IgD-negative memory B cell (primary cell): Measurements from ENCODE around the gene GADD45A. TPM values are rescaled to one million over a fixed set of nuclear protein-coding genes. Genes with fewer than 3 reads are reported as not detected.
"Not testable (repeated sequence)": the region's sequence is repeated elsewhere in the genome, so short reads cannot be mapped to it uniquely, and the experiment has no call there.

Experiments
- H3K27ac Mint-ChIP-seq, 3 donors: one replicate each; pipeline ENCODE4 v1.8.0; 2020 to 2022; ENCODE audit warnings: mild to moderate bottlenecking in 3 of 3, mixed read lengths in 3 of 3, moderate library complexity in 1 of 3
- H3K27me3 Mint-ChIP-seq: one replicate; pipeline ENCODE4 v1.8.0; 2021; ENCODE audit warnings: mixed read lengths
- H3K36me3 Mint-ChIP-seq: one replicate; pipeline ENCODE4 v1.8.0; 2020; ENCODE audit warnings: mild to moderate bottlenecking, mixed read lengths
- H3K4me1 Mint-ChIP-seq, 3 donors: one replicate each; pipeline ENCODE4 v1.8.0; 2020 to 2022; ENCODE audit warnings: mixed read lengths in 3 of 3, mild to moderate bottlenecking in 1 of 3
- H3K4me3 Mint-ChIP-seq, 4 donors: one replicate each; pipeline ENCODE4 v1.8.0; 2020 to 2022; ENCODE audit warnings: mild to moderate bottlenecking in 4 of 4, mixed read lengths in 4 of 4, moderate library complexity in 3 of 4
- H3K9me3 Mint-ChIP-seq, 3 donors: one replicate each; pipeline ENCODE4 v1.8.0; 2020 to 2021; ENCODE audit warnings: mixed read lengths in 3 of 3, mild to moderate bottlenecking in 1 of 3
- polyA plus RNA-seq: library from polyadenylated mRNA; unstranded; fragments of 300-500 nt; fragmentation: Illumina TruSeq; gene quantifications from one replicate; pipeline ENCODE4 v1.2.3, GENCODE V29; 2021

GADD45A gene
- polyA plus RNA-seq, 1 donor from 2014 or later, result 21.0 TPM

GRCh38 chr1:67655581-67655980, 29.4 kb upstream of the GADD45A start:
- peaks cover 10% of the 10 kb centered on the region for H3K27me3 Mint-ChIP-seq
- H3K27ac Mint-ChIP-seq, result no peak overlapping the region
- no peaks in the 10 kb centered on the region for H3K4me1 Mint-ChIP-seq
- no peaks in the 10 kb centered on the region for H3K9me3 Mint-ChIP-seq
- no peak overlapping the region for H3K4me3 Mint-ChIP-seq
- no peaks in the 10 kb centered on the region for H3K36me3 Mint-ChIP-seq

DNA sequence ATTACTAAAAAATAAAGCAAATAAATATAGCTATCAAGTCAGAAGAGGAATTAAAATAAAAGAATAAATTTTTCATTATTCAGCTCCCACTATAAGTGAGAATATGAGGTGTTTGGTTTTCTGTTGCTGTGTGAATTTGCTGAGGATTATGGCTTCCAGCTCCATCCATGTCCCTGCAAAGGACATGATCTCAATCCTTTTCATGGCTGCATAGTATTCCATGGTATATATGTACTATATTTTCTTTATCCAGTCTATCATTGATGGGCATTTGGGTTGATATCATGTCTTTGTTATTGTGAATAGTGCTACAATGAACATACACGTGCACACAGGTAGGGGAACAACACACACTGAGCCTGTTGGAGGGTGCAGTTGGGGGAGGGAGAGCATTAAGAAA, 27.8 kb upstream of the GADD45A start:
- not testable (repeated sequence) for H3K27ac Mint-ChIP-seq, H3K9me3 Mint-ChIP-seq, H3K36me3 Mint-ChIP-seq, H3K4me1 Mint-ChIP-seq, H3K4me3 Mint-ChIP-seq
- peaks cover 10% of the 10 kb centered on the region for H3K27me3 Mint-ChIP-seq

DNA sequence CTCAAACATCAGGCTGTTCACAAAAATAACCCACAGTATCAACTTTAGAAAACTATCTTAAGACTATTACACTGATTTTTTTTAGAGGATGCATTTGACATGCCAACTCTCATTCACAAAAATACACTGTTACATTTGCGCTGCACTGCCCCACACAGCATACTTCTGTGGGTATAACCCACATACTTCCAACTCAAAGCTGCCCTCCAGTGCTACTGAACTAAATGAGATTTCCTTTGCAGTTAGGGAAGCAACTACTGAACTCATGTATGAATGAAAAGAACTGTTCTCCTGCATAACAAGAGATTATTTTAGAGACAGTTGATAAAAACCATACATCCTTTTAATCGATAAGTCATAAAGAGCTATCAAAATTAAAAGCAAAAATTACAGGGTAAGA, 25.8 kb upstream of the GADD45A start:
- no peaks in the 10 kb centered on the region for H3K36me3 Mint-ChIP-seq
- H3K9me3 Mint-ChIP-seq, result no peaks in the 10 kb centered on the region
- H3K4me1 Mint-ChIP-seq, result peaks cover 0 to 2% (median 0%) of the 10 kb centered on the region in 3 donors
- H3K27ac Mint-ChIP-seq, result no peak overlapping the region
- peaks cover 10% of the 10 kb centered on the region for H3K27me3 Mint-ChIP-seq
- H3K4me3 Mint-ChIP-seq, result no peak overlapping the region

- Mint-ChIP-seq H3K27ac (no peak overlapping the region), H3K9me3 (peaks cover 0 to 2% (median 0%) of the 10 kb centered on the region in 3 donors), H3K4me1 (peaks cover 0 to 2% (median 0%) of the 10 kb centered on the region in 3 donors), H3K27me3 (peaks cover 16% of the 10 kb centered on the region), H3K36me3 (no peaks in the 10 kb centered on the region), H3K4me3 (no peak overlapping the region)
Measured at GRCh38 chr1:67662884-67663283, 22.1 kb upstream of the GADD45A start.

GRCh38 chr1:67664048-67664447, 21.0 kb upstream of the GADD45A start:
- Mint-ChIP-seq H3K4me3 (no peak overlapping the region), H3K36me3 (no peaks in the 10 kb centered on the region), H3K9me3 (peaks cover 0 to 2% (median 0%) of the 10 kb centered on the region in 3 donors), H3K27ac (no peak overlapping the region), H3K27me3 (peaks cover 13% of the 10 kb centered on the region), H3K4me1 (peaks cover 0 to 2% (median 0%) of the 10 kb centered on the region in 3 donors)

DNA sequence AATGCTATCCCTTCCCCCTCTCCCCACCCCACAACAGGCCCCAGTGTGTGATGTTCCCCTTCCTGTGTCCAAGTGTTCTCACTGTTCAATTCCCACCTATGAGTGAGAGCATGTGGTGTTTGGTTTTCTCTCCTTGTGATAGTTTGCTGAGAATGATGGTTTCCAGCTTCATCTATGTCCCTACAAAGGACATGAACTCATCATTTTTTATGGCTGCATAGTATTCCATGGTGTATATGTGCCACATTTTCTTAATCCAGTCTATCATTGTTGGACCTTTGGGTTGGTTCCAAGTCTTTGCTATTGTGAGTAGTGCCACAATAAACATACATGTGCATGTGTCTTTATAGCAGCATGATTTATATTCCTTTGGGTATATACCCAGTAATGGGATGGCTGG, 19.7 kb upstream of the GADD45A start:
- peak overlapping the region in 1 of 4 donors; percentile 39 for H3K4me3 Mint-ChIP-seq

DNA sequence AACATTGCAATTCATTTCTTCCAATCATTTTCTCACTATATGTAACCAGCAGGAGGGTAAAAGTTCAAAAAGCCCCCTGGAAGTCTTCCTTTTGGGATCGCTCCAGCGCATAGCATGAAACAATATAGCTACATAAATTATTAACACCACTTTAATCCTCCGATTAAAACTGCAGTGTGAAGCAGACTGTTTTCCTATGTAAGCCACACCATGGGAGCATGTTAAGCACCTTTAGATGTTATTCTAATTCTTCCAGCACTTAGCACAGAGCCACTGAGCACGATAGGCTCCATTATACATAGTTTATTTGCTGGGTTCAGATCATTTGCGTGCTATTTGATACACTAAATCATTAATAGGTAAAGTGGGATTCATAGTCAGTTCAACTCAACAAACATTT, 18.4 kb upstream of the GADD45A start:
- no peak overlapping the region for H3K27ac Mint-ChIP-seq
- H3K4me1 Mint-ChIP-seq, result peaks cover 0 to 2% (median 0%) of the 10 kb centered on the region in 3 donors
- peaks cover 13% of the 10 kb centered on the region for H3K27me3 Mint-ChIP-seq
- peaks cover 0 to 2% (median 0%) of the 10 kb centered on the region in 3 donors for H3K9me3 Mint-ChIP-seq
- H3K4me3 Mint-ChIP-seq, result no peak overlapping the region
- H3K36me3 Mint-ChIP-seq, result no peaks in the 10 kb centered on the region

More for the DNA sequence above, 19.7 kb upstream of the GADD45A start:
- not testable (repeated sequence) for H3K36me3 Mint-ChIP-seq, H3K9me3 Mint-ChIP-seq, H3K27ac Mint-ChIP-seq, H3K4me1 Mint-ChIP-seq
- peaks cover 12% of the 10 kb centered on the region for H3K27me3 Mint-ChIP-seq

DNA sequence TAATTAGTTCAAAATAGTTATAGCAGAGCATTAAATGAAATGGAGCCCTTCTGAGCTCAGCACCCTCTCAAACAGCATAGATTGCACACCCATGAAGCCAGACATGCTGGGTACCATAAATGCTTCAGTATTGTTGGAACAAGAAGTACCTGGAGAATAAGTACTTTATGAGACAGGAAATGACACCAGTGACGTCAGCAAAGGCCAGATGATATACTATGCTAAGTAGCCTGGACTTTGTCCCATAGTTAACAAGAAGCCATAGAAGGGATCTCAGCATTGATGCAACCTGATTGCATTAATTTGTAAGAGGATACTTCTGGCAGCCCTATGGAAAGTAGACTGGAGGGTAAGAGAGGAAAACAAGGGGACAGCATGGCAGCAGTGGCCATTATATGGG, 16.3 kb upstream of the GADD45A start:
- H3K4me1 Mint-ChIP-seq, result peaks cover 0 to 2% (median 0%) of the 10 kb centered on the region in 3 donors
- peak overlapping the region in 1 of 3 donors; percentile 83 for H3K27ac Mint-ChIP-seq
- H3K9me3 Mint-ChIP-seq, result peaks cover 0 to 2% (median 0%) of the 10 kb centered on the region in 3 donors
- H3K27me3 Mint-ChIP-seq, result peaks cover 14% of the 10 kb centered on the region
- H3K36me3 Mint-ChIP-seq, result no peaks in the 10 kb centered on the region
- H3K4me3 Mint-ChIP-seq, result no peak overlapping the region

DNA sequence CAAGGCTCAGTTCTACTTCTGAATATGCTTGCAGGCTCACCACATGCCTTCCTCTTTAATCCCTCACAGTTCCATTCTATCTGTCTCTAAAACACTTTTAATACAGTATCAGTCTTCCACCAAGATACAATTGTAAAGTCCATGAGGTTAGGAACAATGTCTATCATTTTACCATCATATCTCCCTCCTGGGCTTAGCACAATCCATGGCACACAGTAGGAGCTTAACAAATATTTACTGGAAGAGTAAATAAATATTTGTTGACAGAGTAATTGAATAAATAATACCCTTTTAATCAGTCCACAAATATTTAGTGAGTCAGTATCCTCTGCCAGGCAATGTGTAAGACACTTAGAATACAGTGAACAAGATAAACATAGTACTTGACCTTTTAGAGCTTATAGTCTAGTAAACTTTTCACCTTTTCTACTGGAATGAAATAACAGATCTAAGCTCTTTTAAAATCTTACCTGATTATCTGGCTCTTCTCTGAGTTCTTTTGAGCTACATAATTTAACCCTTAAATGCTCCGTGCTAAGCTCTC, 12.7 kb upstream of the GADD45A start:
- peaks cover 0 to 6% (median 0%) of the 10 kb centered on the region in 3 donors for H3K4me1 Mint-ChIP-seq
- H3K36me3 Mint-ChIP-seq, result no peaks in the 10 kb centered on the region
- H3K4me3 Mint-ChIP-seq, result no peak overlapping the region
- no peak overlapping the region for H3K27ac Mint-ChIP-seq
- H3K9me3 Mint-ChIP-seq, result no peaks in the 10 kb centered on the region
- H3K27me3 Mint-ChIP-seq, result peaks cover 18% of the 10 kb centered on the region

GRCh38 chr1:67673468-67674201, 11.4 kb upstream of the GADD45A start:
- peaks cover 0 to 6% (median 0%) of the 10 kb centered on the region in 3 donors for H3K4me1 Mint-ChIP-seq
- H3K27ac Mint-ChIP-seq, result peak overlapping the region in 1 of 3 donors; percentile 68
- H3K9me3 Mint-ChIP-seq, result no peaks in the 10 kb centered on the region

GRCh38 chr1:67674260-67675011, 10.6 kb upstream of the GADD45A start:
- H3K4me1 Mint-ChIP-seq, result peaks cover 0 to 6% (median 0%) of the 10 kb centered on the region in 3 donors
- no peak overlapping the region for H3K4me3 Mint-ChIP-seq
- no peaks in the 10 kb centered on the region for H3K36me3 Mint-ChIP-seq
- H3K9me3 Mint-ChIP-seq, result no peaks in the 10 kb centered on the region
- H3K27me3 Mint-ChIP-seq, result peaks cover 15% of the 10 kb centered on the region
- no peak overlapping the region for H3K27ac Mint-ChIP-seq

More at GRCh38 chr1:67673468-67674201, 11.4 kb upstream of the GADD45A start:
- Mint-ChIP-seq H3K4me3 (no peak overlapping the region), H3K36me3 (no peaks in the 10 kb centered on the region), H3K27me3 (peaks cover 16% of the 10 kb centered on the region)

DNA sequence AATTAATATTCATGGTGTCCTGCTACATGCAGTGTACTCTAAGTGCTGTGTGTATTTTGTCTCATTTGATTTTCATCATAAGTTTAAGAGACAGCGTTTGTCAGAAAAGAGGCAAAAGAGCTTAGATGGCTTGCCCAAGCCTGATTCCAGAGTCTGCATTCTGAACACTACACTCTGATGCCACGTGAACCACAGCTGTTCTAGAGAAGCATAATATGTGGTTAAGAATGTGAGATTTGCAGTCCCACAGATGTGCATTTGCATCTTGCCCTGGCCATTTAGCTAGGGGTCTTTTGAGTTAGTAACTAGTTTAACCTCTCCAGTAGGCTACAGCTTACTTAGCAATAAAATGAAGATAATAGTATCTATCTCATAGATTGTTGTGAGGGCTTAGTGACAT, 9.2 kb upstream of the GADD45A start:
- no peak overlapping the region for H3K4me3 Mint-ChIP-seq
- no peak overlapping the region for H3K27ac Mint-ChIP-seq
- H3K27me3 Mint-ChIP-seq, result peaks cover 12% of the 10 kb centered on the region
- no peaks in the 10 kb centered on the region for H3K36me3 Mint-ChIP-seq
- peaks cover 0 to 6% (median 5%) of the 10 kb centered on the region in 3 donors for H3K4me1 Mint-ChIP-seq
- H3K9me3 Mint-ChIP-seq, result no peaks in the 10 kb centered on the region

GRCh38 chr1:67676287-67676686, 8.7 kb upstream of the GADD45A start:
- Mint-ChIP-seq H3K4me1 (peaks cover 0 to 6% (median 5%) of the 10 kb centered on the region in 3 donors), H3K9me3 (no peaks in the 10 kb centered on the region), H3K27me3 (peaks cover 12% of the 10 kb centered on the region), H3K27ac (no peak overlapping the region), H3K4me3 (no peak overlapping the region), H3K36me3 (no peaks in the 10 kb centered on the region)

DNA sequence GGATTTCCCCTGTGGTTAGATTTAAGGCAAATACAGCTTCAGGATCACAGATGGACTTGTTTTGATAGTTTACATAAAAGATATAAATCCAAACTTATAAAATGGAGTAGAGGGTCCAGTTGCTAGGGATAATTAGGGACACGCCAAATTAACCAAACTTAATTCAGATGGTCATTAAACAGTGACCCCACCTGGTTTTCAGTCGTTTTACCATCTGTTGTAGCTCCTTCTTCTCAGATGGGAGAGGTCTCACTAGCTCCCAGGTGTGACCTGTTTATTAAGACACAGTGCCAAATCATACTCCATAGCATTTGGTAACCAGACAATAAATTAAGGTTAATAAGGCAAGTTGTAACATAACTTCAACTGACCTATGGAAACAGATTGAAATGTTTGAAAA, 8.1 kb upstream of the GADD45A start:
- Mint-ChIP-seq H3K9me3 (no peaks in the 10 kb centered on the region), H3K4me1 (peaks cover 0 to 6% (median 5%) of the 10 kb centered on the region in 3 donors), H3K27ac (no peak overlapping the region), H3K4me3 (no peak overlapping the region), H3K36me3 (no peaks in the 10 kb centered on the region), H3K27me3 (peaks cover 10% of the 10 kb centered on the region)

DNA sequence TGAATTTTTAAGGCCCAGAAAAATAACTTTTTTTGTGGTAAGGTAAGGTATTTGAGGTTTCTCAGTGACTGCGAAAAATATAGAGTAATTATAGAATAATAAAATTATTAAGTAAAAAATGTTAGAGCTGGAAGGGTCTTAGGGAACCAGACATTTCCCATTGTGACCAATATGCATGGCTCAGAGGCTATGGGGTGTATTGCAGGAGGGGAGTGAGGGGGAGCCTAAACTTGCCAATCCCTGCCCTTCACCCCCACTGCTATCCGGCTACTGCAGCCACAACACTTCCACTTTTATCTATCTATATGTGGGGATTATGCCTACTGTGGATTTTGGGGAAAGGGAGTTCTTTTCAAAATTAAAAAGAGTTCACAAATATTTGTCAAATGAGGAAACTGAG, 7.6 kb upstream of the GADD45A start:
- peaks cover 9% of the 10 kb centered on the region for H3K27me3 Mint-ChIP-seq
- H3K4me3 Mint-ChIP-seq, result no peak overlapping the region
- no peak overlapping the region for H3K27ac Mint-ChIP-seq
- H3K4me1 Mint-ChIP-seq, result peaks cover 0 to 6% (median 5%) of the 10 kb centered on the region in 3 donors
- no peaks in the 10 kb centered on the region for H3K9me3 Mint-ChIP-seq
- no peaks in the 10 kb centered on the region for H3K36me3 Mint-ChIP-seq
